Activated naive CD4-positive, alpha-beta T cell treated with anti-CD3 and anti-CD28 coated beads for 36 hours (primary cell): ENCODE data around the gene MSH2. TPM values are rescaled to one million over a fixed set of nuclear protein-coding genes. Genes with fewer than 3 reads are reported as not detected.
"Not testable (repeated sequence)": the region's sequence is repeated elsewhere in the genome, so short reads cannot be mapped to it uniquely, and the experiment has no call there.

ENCODE experiments used
- CTCF ChIA-PET: fragments of 350-600 bp; sonication (Branson Sonifier 250); formaldehyde crosslinking; loops from one replicate; lab custom pipeline; 2021; ENCODE audit warnings: antibody characterized with exemption; lab: Charles Lee
- DNase-seq: peaks from one replicate; pipeline ENCODE4 v3.0.0-alpha.2; 2020
- H3K27ac Mint-ChIP-seq: one replicate; pipeline ENCODE4 v1.8.0; 2021; ENCODE audit warnings: mild to moderate bottlenecking, mixed read lengths
- H3K27me3 Mint-ChIP-seq: one replicate; pipeline ENCODE4 v1.8.0; 2021; ENCODE audit warnings: low read depth, mixed read lengths
- H3K36me3 Mint-ChIP-seq: one replicate; pipeline ENCODE4 v1.8.0; 2021; ENCODE audit warnings: low read depth, mixed read lengths
- H3K4me1 Mint-ChIP-seq: one replicate; pipeline ENCODE4 v1.8.0; 2021; ENCODE audit warnings: low read depth, mixed read lengths
- H3K4me3 Mint-ChIP-seq: one replicate; pipeline ENCODE4 v1.8.0; 2021; ENCODE audit warnings: mild to moderate bottlenecking, moderate library complexity, mixed read lengths
- H3K9me3 Mint-ChIP-seq: one replicate; pipeline ENCODE4 v1.8.0; 2021; ENCODE audit warnings: mixed read lengths
- intact Hi-C: fragments of 100-400 bp; cut with micrococcal nuclease; formaldehyde crosslinking; loops from one replicate; pipeline ENCODE4 v1.15.1; 2023
- total RNA-seq, 2 experiments: library from RNA; stranded (reverse); gene quantifications; one replicate each; pipeline ENCODE4 v1.2.3, GENCODE V29; 2021

MSH2 gene
- total RNA-seq, 2 experiments from 2014 or later, result 42.7 to 43.3 TPM

GRCh38 chr2:47502498-47502897 is 99.5 kb downstream of the MSH2 start:
- H3K27ac Mint-ChIP-seq, H3K27me3 Mint-ChIP-seq, CTCF ChIA-PET, H3K4me1 Mint-ChIP-seq, intact Hi-C loops, DNase-seq, H3K4me3 Mint-ChIP-seq: not testable (repeated sequence)
- H3K36me3 Mint-ChIP-seq, result peaks cover 13% of the 10 kb centered on the region
- peaks cover 19% of the 10 kb centered on the region for H3K9me3 Mint-ChIP-seq

GRCh38 chr2:47503481-47504070 is 100.6 kb downstream of the MSH2 start:
- Mint-ChIP-seq H3K4me1 (peaks cover 5% of the 10 kb centered on the region), H3K4me3 (no peak overlapping the region), H3K36me3 (peaks cover 11% of the 10 kb centered on the region), H3K9me3 (peaks cover 21% of the 10 kb centered on the region), H3K27ac (no peak overlapping the region), H3K27me3 (no peaks in the 10 kb centered on the region)
- CTCF ChIA-PET, result no interaction called here
- no peak for DNase-seq
- intact Hi-C loops, result no loop called here

- CTCF ChIA-PET, result no interaction called here
- H3K4me1 Mint-ChIP-seq, result peaks cover 8% of the 10 kb centered on the region
- intact Hi-C loops, result no loop called here
- peaks cover 21% of the 10 kb centered on the region for H3K9me3 Mint-ChIP-seq
- no peak for DNase-seq
- H3K4me3 Mint-ChIP-seq, result no peak overlapping the region
- H3K27me3 Mint-ChIP-seq, result no peaks in the 10 kb centered on the region
- peaks cover 11% of the 10 kb centered on the region for H3K36me3 Mint-ChIP-seq
- H3K27ac Mint-ChIP-seq, result no peak overlapping the region
These were observed 101.3 kb downstream of the MSH2 start for GRCh38 chr2:47504174-47504810.

GRCh38 chr2:47506024-47506423 is 103.1 kb downstream of the MSH2 start:
- H3K4me3 Mint-ChIP-seq, result no peak overlapping the region
- intact Hi-C loops, result no loop called here

GRCh38 chr2:47506436-47506835 is 103.5 kb downstream of the MSH2 start:
- H3K27ac Mint-ChIP-seq, result no peak overlapping the region
- H3K4me3 Mint-ChIP-seq, result no peak overlapping the region
- H3K4me1 Mint-ChIP-seq, result peaks cover 7% of the 10 kb centered on the region
- H3K36me3 Mint-ChIP-seq, result peaks cover 3% of the 10 kb centered on the region
- CTCF ChIA-PET, result no interaction called here
- DNase-seq, result no peak
- H3K9me3 Mint-ChIP-seq, result peaks cover 13% of the 10 kb centered on the region
- intact Hi-C loops, result no loop called here
- no peaks in the 10 kb centered on the region for H3K27me3 Mint-ChIP-seq

More at GRCh38 chr2:47506024-47506423, 103.1 kb downstream of the MSH2 start:
- peaks cover 3% of the 10 kb centered on the region for H3K36me3 Mint-ChIP-seq
- H3K27ac Mint-ChIP-seq, result no peak overlapping the region
- CTCF ChIA-PET, result no interaction called here
- H3K9me3 Mint-ChIP-seq, result peaks cover 13% of the 10 kb centered on the region
- peaks cover 8% of the 10 kb centered on the region for H3K4me1 Mint-ChIP-seq
- no peaks in the 10 kb centered on the region for H3K27me3 Mint-ChIP-seq
- no peak for DNase-seq

- Mint-ChIP-seq H3K9me3 (peaks cover 13% of the 10 kb centered on the region), H3K4me1 (peaks cover 3% of the 10 kb centered on the region), H3K36me3 (peaks cover 3% of the 10 kb centered on the region), H3K27me3 (no peaks in the 10 kb centered on the region), H3K4me3 (no peak overlapping the region), H3K27ac (no peak overlapping the region)
- DNase-seq, result no peak
- CTCF ChIA-PET, result no interaction called here
- intact Hi-C loops, result no loop called here
These were observed 105.1 kb downstream of the MSH2 start for GRCh38 chr2:47508080-47508479.

GRCh38 chr2:47508641-47509040 is 105.7 kb downstream of the MSH2 start:
- CTCF ChIA-PET, result no interaction called here
- Mint-ChIP-seq H3K27ac (no peak overlapping the region), H3K27me3 (no peaks in the 10 kb centered on the region), H3K36me3 (peaks cover 3% of the 10 kb centered on the region), H3K9me3 (peaks cover 13% of the 10 kb centered on the region), H3K4me1 (peaks cover 3% of the 10 kb centered on the region), H3K4me3 (no peak overlapping the region)
- DNase-seq, result no peak
- intact Hi-C loops, result no loop called here

GRCh38 chr2:47509250-47509649 is 106.3 kb downstream of the MSH2 start:
- H3K4me3 Mint-ChIP-seq, result no peak overlapping the region
- H3K36me3 Mint-ChIP-seq, result peaks cover 3% of the 10 kb centered on the region
- CTCF ChIA-PET, result interaction anchor here (1.1 kb wide), 1 partner anchor 19 kb away, joined by 3 read pairs; no protein-coding TSS in a partner anchor
- H3K9me3 Mint-ChIP-seq, result peaks cover 13% of the 10 kb centered on the region
- H3K27ac Mint-ChIP-seq, result no peak overlapping the region
- no peak for DNase-seq
- peaks cover 3% of the 10 kb centered on the region for H3K4me1 Mint-ChIP-seq
- intact Hi-C loops, result no loop called here
- H3K27me3 Mint-ChIP-seq, result no peaks in the 10 kb centered on the region

- CTCF ChIA-PET, result interaction anchor here (1.1 kb wide), 1 partner anchor 20 kb away, joined by 3 read pairs; no protein-coding TSS in a partner anchor
- peaks cover 8% of the 10 kb centered on the region for H3K9me3 Mint-ChIP-seq
- peaks cover 3% of the 10 kb centered on the region for H3K36me3 Mint-ChIP-seq
- DNase-seq, result no peak
- no peak overlapping the region for H3K4me3 Mint-ChIP-seq
- H3K27me3 Mint-ChIP-seq, result no peaks in the 10 kb centered on the region
- intact Hi-C loops, result no loop called here
- H3K4me1 Mint-ChIP-seq, result peaks cover 3% of the 10 kb centered on the region
- H3K27ac Mint-ChIP-seq, result no peak overlapping the region
These were observed 106.9 kb downstream of the MSH2 start for GRCh38 chr2:47509821-47510385.

GRCh38 chr2:47510745-47511144 is 107.8 kb downstream of the MSH2 start:
- CTCF ChIA-PET, result no interaction called here
- Mint-ChIP-seq H3K4me1 (peaks cover 3% of the 10 kb centered on the region), H3K27me3 (no peaks in the 10 kb centered on the region), H3K27ac (no peak overlapping the region), H3K36me3 (no peaks in the 10 kb centered on the region), H3K4me3 (no peak overlapping the region), H3K9me3 (peaks cover 3% of the 10 kb centered on the region)
- intact Hi-C loops, result no loop called here
- no peak for DNase-seq

GRCh38 chr2:47512581-47513083 is 109.7 kb downstream of the MSH2 start:
- H3K4me1 Mint-ChIP-seq, result peaks cover 3% of the 10 kb centered on the region
- no peaks in the 10 kb centered on the region for H3K36me3 Mint-ChIP-seq
- no peak overlapping the region for H3K27ac Mint-ChIP-seq
- H3K9me3 Mint-ChIP-seq, result peaks cover 2% of the 10 kb centered on the region
- no peaks in the 10 kb centered on the region for H3K27me3 Mint-ChIP-seq
- no peak overlapping the region for H3K4me3 Mint-ChIP-seq
- CTCF ChIA-PET, result interaction anchor here (1.3 kb wide), 1 partner anchor 255 kb away, joined by 9 read pairs; no protein-coding TSS in a partner anchor
- intact Hi-C loops, result no loop called here
- no peak for DNase-seq

- CTCF ChIA-PET, result no interaction called here
- no peaks in the 10 kb centered on the region for H3K36me3 Mint-ChIP-seq
- no peak overlapping the region for H3K27ac Mint-ChIP-seq
- no peaks in the 10 kb centered on the region for H3K27me3 Mint-ChIP-seq
- no peak overlapping the region for H3K4me3 Mint-ChIP-seq
- intact Hi-C loops, result no loop called here
- DNase-seq, result no peak
- H3K9me3 Mint-ChIP-seq, result no peaks in the 10 kb centered on the region
- peaks cover 1% of the 10 kb centered on the region for H3K4me1 Mint-ChIP-seq
These were observed 111.1 kb downstream of the MSH2 start for GRCh38 chr2:47513981-47514520.
